HG03045 (cell line): ENCODE measurements around the gene GABBR1.

ENCODE experiments used
- ATAC-seq: cut with Tn5 transposase; IDR thresholded peaks from one replicate; pipeline ENCODE4 v1.9.1; 2021; ENCODE audit warnings: mild to moderate bottlenecking, moderate library complexity; ENCODE audit not compliant: unreplicated experiment

The GABBR1 gene

DNA sequence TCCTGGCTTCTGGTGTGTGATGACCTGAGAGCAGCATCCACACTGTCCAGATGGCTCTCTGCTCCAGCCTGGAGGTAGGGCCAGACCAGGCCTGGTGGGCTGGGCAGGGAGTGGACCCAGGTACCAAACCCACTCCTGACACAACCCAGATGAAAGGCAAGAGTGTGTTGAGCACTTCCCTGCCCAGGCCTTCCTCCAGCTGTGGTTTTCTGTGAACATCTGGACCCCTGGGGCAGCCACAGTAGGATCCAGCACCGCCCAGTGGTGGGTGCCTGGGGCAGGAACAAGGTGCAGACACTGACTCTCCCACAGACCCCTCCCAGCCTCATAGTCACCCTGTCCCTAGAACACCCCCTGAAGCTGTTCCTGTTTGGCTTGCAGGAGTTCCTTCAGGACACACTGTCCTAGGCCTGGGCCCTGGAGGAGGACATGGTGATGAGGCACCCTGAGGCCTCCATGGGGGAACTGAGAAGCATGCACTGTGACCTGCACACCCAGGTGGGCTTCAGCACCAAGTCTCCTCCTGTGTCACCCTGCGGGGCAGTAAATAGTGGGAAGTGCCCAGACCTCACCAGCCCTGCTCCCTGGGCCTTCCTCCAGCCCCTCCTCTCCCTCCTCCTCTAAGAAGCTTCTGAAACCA, 102.2 kb downstream of the GABBR1 start:
- no peak for ATAC-seq

DNA sequence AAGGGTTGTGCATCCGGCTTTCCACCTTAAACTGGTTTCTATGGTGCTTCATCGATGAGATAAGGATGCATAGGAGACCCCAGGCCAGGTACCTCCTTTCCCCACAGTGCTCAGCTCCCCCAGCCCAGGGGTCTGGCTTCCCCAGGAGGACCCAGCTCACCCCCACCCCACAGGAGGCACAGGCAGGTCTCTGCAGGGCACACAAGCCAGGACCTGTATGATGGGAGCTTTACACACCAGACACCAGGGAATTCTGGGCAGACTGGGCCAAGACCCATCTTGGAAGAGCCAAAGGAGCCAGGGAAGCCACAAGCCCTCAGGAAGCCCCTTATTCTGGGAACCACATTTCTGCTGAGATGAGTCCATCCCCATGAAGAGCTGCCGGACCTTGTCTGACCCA, 103.0 kb downstream of the GABBR1 start:
- no peak for ATAC-seq

DNA sequence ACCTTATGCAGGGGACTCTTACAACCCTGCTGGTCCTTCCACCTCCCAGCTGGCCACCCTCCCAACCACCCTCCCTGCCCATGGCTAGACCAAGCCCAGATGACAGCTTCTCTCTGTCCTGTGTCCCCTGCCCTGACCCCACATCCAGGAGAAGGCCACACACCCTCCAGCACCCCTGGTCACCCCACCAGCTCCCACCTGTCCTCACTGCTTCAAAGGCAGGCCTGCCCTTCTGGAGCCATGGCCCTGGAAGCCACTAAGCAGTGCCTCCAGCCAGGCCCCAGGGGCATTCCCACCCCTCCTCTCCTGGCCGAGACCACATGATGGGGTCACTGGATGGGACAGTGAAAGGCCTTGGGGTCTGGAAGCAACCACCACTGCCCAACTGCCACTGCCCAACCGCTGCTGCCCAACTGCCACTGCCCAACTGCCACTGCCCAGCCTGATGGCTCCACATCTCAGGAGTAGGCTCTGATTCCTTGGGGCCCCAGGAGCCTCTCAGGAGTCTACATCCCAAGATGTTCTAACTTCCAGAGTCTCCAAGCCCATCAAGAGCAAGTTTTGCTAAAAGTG, 103.9 kb downstream of the GABBR1 start:
- ATAC-seq: no peak

DNA sequence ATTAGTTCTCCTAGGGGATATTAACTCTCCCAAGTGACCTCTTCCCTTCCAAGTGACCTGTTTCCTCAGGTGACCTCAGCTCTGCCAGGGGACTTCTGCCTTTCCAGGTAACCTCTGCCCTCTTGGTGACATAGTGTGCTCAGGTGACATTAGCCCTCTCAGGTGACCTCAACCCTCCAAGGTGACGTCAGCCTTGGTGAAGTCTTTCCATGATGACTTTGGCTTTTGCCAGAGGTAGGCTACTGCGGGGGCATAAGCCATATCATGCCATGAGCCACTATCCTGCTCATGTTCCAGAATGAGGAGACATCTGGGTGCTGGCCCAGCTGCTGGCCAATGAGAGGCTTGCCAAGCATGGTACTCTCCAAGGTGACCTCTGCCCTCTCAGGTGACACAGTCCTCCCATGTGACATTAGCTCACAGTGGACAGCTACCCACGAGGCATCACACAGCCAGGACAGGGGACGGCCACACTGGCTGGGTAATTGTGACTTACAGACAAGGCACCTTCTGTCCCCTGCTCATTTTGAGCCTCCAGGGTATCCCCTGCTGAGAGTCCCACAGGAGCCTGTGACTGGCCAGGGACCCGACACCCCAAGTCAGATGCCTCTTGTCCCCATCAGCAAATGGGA, 104.6 kb downstream of the GABBR1 start:
- ATAC-seq: no peak

DNA sequence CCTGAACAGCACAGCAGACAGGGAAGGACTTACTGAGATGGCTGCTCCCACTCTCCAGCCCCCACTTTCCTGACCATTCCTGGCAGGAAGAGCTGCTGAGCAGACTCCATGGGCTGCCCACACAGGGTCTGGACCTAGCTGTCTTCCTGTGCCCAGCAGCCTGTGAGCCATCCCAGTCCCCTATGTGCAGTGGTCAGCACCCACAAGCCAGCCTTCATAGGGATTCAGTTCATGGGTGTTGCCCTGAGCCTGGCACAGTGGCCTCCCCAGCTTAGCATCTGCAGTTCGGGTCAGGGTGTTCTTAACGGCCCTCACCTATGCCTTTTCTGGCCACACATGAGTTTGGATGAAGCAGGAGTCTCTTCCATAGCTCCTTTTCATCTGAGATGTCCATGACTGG, 105.4 kb downstream of the GABBR1 start:
- no peak for ATAC-seq

DNA sequence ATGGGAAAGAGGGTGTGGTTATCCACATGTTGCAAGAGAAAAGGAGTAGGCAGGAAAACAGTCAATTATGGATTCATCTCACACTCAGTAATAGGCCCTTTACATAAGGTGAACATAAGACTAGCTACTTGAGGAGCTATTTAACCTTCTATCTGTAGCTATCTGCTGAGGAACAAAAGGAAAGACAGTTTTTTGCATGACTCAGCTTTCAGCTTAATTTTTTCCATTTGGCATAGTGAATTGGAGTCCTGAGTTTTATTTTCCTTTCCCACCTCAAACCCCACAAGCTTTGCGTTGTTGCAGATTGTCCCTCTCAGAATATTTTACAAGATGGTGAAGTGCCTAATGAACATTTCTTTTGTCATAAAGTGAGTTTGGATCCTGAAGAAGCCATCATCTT, 105.9 kb downstream of the GABBR1 start:
- no peak for ATAC-seq

DNA sequence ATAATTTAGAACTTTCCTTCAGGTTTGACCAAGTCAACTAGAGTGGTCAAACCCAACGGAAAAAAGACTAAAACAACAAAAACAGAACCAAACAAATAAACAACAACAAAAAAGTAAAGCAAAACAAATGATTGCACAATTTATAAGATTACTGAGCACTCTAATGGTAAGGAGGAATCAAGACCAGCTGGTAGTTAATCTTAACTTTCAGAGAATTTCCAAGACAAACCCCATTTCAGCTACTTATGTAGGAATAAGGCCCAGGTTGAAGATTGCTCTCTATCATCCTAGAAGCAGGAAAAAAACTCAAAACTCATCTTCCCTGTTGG, 107.7 kb downstream of the GABBR1 start:
- no peak for ATAC-seq

DNA sequence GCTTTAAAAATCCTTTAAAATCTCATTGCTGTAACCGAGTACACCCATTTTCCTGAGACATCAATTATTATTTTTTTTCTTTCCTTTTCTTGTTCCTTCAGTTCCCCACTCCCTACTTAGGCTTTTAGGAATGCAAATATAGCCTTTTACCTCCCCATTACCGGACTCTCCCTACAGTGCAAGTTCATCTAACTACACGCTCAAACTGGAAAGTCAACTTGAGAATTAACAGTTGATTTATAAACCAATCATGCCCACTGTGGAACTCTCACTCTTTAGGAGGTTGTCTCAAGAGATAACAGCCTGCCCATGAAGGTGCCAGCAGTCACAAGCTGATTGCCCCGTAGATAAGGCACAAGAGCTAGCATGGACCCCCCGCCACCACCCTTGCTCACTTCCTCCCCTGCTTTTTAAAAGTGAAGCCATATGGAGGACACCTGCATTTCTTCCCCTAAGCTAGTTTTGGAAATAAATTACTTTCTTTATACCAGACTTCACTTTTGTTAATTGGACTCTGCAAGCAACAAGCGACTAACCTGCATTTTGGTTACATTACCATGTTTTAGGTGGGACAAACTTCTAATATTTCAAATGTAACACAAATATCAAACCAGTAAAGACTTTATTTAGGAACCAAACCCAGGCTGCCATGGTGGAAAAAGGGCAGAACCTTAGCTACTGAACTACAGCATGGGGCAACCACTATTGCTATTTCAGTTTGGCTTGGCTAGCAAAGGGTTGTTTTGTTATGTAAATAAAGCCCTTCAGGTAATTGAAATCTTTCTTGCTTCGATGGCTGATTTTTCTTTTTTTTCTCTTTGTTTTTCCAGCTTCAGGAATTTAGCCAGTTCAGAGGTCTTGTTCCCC, 108.3 kb downstream of the GABBR1 start:
- ATAC-seq: no peak

DNA sequence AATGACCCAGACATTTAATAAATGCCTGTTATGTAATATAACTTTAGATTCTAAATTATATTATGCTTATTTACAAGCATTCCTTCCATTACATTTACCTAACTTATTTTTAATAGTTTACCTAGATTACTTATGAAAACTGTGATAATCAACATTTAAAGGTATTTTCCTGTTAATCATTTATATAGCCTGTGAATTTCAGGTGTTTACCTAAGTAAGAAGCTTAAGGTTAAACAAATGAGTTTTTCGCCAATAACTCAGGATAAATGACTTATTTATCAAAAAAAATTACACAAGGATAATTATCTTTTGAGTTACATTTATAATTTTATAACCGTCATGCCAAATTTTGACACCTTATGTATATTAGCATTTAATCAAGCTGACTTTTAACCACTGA, 108.9 kb downstream of the GABBR1 start:
- no peak for ATAC-seq

DNA sequence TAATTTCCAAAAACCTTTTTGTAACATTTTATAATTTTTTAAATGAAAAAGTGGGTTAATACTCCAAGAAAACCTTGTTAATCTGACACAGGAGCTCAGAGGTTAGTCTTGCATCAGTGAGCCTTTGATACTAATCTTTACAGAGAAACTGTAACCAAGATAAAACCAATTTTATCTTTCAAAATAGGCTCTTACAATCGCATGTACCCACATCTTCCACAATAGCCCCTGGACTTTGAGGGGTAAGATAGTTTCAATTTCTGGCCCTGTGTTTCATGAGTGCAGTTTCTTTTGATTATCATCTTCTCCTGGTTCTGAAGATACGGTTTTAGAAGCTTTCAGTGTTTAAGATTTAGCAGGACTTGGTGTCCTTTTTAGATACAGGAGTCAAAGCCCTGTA, 110.8 kb downstream of the GABBR1 start:
- ATAC-seq: no peak

DNA sequence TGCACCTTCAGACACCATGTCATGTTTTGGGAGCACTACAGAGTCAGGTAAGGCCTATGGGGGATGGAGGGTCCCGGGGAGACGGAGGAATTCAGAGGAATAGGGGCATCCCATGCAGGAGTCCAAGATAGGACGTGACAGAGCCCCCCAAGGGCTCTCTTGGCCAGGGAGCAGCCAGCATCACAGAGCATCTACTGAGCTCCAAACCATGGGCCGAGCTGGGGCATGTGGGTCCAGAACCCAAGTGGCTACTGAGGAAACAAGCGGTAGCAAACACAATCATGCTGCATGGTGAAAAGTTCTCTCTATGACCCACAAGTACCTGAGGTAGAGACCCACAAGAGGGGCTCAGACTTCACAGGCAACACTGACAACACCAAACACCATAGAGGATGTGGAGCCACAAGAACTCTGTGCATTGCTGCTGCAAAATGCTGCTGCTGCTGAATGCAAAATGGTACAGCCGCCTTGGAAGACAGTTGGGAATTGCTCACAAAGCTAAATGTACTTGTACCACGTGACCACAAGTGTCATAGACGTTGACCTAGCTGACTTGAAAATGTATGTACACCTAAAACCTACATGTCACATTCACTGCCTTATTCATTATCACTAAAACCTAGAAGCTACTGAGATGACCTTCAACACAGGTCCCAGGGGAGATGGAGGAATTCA, 111.8 kb downstream of the GABBR1 start:
- ATAC-seq: no peak

DNA sequence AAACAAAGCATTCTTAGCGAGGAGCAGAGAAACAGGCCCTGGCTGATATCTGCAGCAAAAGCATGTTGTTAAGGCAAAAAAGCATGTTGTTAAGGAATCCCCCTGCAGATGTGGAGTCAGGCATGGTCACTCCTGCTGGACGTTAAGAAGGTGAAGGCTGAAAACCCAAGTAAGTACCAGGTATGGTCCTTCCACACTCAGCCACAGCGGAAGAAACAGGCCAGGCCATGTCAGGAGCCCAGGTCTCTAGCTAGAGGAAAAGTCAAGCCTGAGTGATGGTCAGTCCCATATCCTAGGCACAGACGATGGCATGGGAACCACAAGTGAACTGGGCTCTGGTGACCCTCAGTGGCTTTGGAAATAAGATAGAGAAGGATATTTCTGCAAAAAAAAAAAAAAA, 112.8 kb downstream of the GABBR1 start:
- ATAC-seq: no peak

DNA sequence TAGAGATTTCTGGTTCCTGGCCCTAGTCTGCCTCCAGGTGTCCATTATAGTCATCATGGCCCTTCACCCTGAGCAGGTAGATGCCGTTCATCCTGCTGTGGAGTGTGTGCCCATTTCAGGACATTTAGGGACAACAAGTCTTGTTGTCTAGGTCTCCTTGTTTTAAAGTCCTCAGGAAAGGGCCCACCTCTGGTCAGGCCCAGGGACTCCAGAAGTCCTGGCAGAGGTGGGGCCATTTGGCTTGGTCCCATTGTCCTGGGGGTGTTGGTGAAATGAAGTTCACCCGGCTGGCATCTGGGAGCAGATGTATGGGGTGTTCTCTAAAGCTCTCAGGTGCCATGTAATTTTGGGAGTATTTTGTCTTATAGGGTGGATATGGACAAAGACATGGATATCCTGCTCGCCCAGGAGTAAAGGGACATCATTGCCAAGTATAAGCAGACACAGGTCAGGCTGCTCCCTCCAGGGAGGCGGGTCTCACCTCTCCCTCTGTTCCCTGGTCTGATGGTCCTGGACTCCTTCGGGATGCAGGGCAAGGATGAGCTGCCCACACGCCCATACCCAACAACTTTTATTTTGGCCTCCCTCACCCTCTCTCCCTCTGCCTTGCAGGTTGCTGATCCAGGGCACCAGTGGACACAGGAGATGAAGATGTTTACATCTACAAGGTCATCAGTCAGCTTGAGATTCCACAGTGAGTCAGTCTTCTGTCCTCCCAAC, 113.5 kb downstream of the GABBR1 start:
- no peak for ATAC-seq

DNA sequence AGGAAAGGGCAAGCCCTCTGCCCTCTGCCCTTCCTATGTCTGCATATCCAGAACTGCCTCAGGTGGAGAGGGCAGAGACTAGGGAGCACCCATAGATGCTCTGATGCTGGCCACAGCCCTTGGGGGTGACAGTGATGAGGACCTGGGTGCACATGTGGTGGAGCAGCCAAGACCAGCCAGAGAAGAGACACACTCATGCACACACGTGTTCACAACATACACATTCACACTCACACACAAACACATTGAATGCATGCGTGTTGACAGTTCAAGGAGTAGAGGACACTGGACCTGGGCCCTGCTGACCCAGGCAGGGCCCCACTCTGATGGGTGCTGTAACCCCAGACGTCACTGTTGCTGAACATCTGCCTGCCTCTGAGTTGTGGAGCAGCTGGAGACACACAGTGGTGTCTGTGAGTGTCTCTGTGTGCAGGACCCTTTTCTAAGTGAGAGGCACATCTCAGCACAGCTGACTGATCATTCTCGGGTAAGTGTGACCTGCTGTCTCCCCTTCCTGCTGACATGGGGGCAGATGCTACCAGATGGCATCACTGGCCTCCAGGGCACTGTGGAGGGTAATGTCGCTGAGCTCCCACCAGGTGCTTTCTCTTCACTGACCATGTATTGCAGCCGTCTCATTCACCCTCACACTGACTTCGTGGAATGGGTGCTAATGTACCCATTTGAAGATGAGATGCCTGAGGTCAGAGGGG, 115.1 kb downstream of the GABBR1 start:
- no peak for ATAC-seq

DNA sequence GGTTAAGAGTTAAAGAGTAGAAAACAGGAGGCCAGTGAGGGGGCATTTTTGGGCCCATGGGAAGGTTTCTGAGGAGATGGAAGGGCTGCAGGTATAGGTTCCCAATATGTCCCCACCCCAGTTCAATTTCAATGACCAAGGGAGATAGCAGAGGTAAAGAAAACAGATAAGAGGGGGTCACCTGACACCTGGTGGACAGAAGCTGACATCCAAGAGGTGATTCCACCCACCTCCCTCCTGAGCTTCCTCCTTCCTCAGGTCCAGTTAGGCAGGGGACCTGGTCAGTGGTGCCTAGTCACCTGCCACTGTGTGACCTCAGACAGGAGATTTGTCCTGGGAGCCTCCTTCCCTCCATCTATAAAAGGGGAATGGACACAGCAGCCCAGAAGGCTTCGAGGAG, 115.7 kb downstream of the GABBR1 start:
- ATAC-seq: no peak

DNA sequence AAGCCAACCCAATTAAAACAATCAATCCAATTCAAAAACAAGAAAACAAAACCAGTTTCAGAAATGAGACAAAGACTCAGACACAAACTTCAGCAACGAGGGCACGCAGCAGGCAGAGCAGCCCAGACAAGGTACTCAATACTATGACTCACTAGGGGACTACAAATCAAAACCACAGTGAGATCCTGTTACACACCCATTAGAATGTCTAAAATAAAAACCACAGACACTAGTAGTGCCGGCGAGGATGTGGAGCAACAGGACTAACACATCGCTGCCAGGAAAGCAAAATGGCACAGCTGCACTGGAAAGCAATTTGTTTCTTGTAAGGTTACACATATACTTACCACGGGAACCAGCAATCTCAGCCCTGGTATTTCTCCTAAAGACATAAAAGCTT, 116.9 kb downstream of the GABBR1 start:
- ATAC-seq: no peak

DNA sequence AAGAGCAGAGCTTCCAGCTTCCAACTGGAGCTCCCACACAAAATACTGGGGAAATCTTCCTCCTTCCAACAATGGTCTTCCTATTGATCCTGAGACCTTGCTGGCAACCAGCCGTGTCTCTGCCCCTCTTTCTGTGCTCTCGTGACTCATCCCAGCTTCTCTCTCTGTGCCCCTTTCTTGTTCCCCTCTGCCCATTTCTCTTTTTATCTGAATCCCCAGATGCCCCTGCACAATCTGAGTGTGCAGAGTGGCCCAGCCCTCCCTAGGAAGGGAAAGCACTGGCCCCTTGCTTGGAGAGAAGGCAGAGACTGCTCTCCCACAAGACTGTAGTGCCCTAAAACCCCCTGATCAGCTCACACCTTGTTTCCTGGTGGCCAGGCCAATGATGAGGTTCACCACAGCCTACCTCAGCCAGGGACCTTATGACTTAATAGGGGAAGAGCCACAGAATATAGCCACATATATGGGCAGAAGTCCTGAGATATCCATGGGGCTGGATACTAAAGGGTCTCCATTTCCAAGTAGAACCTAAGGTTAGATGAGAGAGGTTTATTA, 122.2 kb downstream of the GABBR1 start:
- ATAC-seq: no peak

DNA sequence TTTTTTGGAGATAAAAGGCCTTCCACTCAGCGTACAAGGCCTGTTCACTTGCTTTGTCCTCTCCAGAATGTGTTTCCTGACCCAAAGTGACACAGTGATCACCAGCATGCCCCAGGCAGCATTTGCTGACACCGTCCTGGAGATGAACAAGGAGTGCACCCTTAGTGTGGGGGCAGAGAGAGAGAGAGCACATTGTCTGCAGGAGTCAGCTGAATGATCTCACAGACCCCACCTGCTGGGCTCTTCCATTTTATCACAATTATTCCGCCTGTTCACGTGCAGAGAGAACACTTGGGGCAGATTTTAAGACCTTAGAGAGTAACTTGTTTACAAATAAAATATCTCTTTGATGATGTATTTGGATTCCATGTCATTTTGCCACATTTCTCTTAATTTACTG, 122.8 kb downstream of the GABBR1 start:
- ATAC-seq: no peak
